HG02623 (cell line): ENCODE results near the gene TOP3A.
"Not testable (repeated sequence)": the region's sequence is repeated elsewhere in the genome, so short reads cannot be mapped to it uniquely, and the experiment has no call there.

ENCODE experiments used
- ATAC-seq: cut with Tn5 transposase; IDR thresholded peaks from one replicate; pipeline ENCODE4 v1.9.1; 2021; ENCODE audit warnings: moderate library complexity; ENCODE audit not compliant: unreplicated experiment

The TOP3A gene

GRCh38 chr17:18324140-18325050, 9.6 kb upstream of the TOP3A start:
- no peak for ATAC-seq

- no peak for ATAC-seq
Observed at GRCh38 chr17:18323507-18324139, 8.8 kb upstream of the TOP3A start.

GRCh38 chr17:18323007-18323406, 8.2 kb upstream of the TOP3A start:
- no peak for ATAC-seq

GRCh38 chr17:18322522-18322921, 7.7 kb upstream of the TOP3A start:
- ATAC-seq = no peak

- ATAC-seq = no peak
Observed at GRCh38 chr17:18321309-18321708, 6.5 kb upstream of the TOP3A start.

- ATAC-seq = no peak
Observed at GRCh38 chr17:18320301-18320700, 5.5 kb upstream of the TOP3A start.

GRCh38 chr17:18319604-18320256, 4.9 kb upstream of the TOP3A start:
- ATAC-seq = no peak

GRCh38 chr17:18318771-18319450, 4.1 kb upstream of the TOP3A start:
- no peak for ATAC-seq

- ATAC-seq = no peak
Observed at GRCh38 chr17:18318117-18318516, 3.3 kb upstream of the TOP3A start.

GRCh38 chr17:18315961-18316360, 1.2 kb upstream of the TOP3A start:
- no peak for ATAC-seq

GRCh38 chr17:18315562-18315922, 748 bp upstream of the TOP3A start:
- no peak for ATAC-seq

GRCh38 chr17:18314059-18314730, 599 bp downstream of the TOP3A start:
- ATAC-seq = peak; percentile 7

GRCh38 chr17:18309202-18309601, 5.6 kb downstream of the TOP3A start:
- no peak for ATAC-seq

GRCh38 chr17:18303206-18303605, 11.6 kb downstream of the TOP3A start:
- not testable (repeated sequence) for ATAC-seq

- ATAC-seq = no peak
Observed at GRCh38 chr17:18300725-18301480, 13.9 kb downstream of the TOP3A start.

GRCh38 chr17:18298061-18298460, 16.7 kb downstream of the TOP3A start:
- ATAC-seq = not testable (repeated sequence)

GRCh38 chr17:18291718-18292540, 22.9 kb downstream of the TOP3A start:
- ATAC-seq = no peak

GRCh38 chr17:18285296-18285695, 29.5 kb downstream of the TOP3A start:
- no peak for ATAC-seq

GRCh38 chr17:18281788-18282187, 33.0 kb downstream of the TOP3A start:
- no peak for ATAC-seq
